ENCODE measurements around the gene VEPH1.

GRCh38 chr3:157294953-157295352, 208.3 kb downstream of the VEPH1 start:
- no peak for TF ChIP-seq CTCF (conservative IDR thresholded peaks at IDR 0.05; ENCODE audit: low read depth, low read length)
- no peak for TF ChIP-seq EZH2 (IDR thresholded peaks at IDR 0.05; ENCODE audit: low read length, unreplicated experiment)

All from PC-3 (cell line).